ENCODE data around the gene ZFYVE27. TPM values are rescaled to one million over a fixed set of nuclear protein-coding genes. Genes with fewer than 3 reads are reported as not detected.

Gene ZFYVE27
- polyA plus RNA-seq, 1 donor from 2014 or later: 35.4 TPM

GRCh38 chr10:97726636-97727178 lies 10.2 kb upstream of the ZFYVE27 start:
- no peaks in the 10 kb centered on the region for H3K36me3 Mint-ChIP-seq
- no peak overlapping the region for H3K4me3 Mint-ChIP-seq
- no peaks in the 10 kb centered on the region for H3K4me1 Mint-ChIP-seq
- peaks cover 19% of the 10 kb centered on the region for H3K27me3 Mint-ChIP-seq
- H3K9me3 Mint-ChIP-seq: no peaks in the 10 kb centered on the region
- H3K27ac Mint-ChIP-seq: no peak overlapping the region

GRCh38 chr10:97729014-97729413 lies 7.9 kb upstream of the ZFYVE27 start:
- Mint-ChIP-seq H3K27ac (no peak overlapping the region), H3K36me3 (no peaks in the 10 kb centered on the region), H3K4me1 (no peaks in the 10 kb centered on the region), H3K9me3 (no peaks in the 10 kb centered on the region), H3K27me3 (peaks cover 16% of the 10 kb centered on the region), H3K4me3 (no peak overlapping the region)

- Mint-ChIP-seq H3K36me3 (no peaks in the 10 kb centered on the region), H3K4me3 (peak overlapping the region in 1 of 4 donors; percentile 56), H3K4me1 (peaks cover 7 to 10% (median 8%) of the 10 kb centered on the region in 3 donors), H3K27me3 (peaks cover 9% of the 10 kb centered on the region), H3K9me3 (no peaks in the 10 kb centered on the region), H3K27ac (peak overlapping the region in 1 of 3 donors; percentile 61)
Measured at GRCh38 chr10:97731346-97732051, 5.4 kb upstream of the ZFYVE27 start.

- H3K27ac Mint-ChIP-seq: peak overlapping the region in 1 of 3 donors; percentile 61
- H3K27me3 Mint-ChIP-seq: peaks cover 7% of the 10 kb centered on the region
- peaks cover 8 to 12% (median 11%) of the 10 kb centered on the region in 3 donors for H3K4me1 Mint-ChIP-seq
- H3K4me3 Mint-ChIP-seq: peak overlapping the region in 1 of 4 donors; percentile 56
- no peaks in the 10 kb centered on the region for H3K36me3 Mint-ChIP-seq
- no peaks in the 10 kb centered on the region for H3K9me3 Mint-ChIP-seq
Measured at GRCh38 chr10:97732052-97732359, 4.9 kb upstream of the ZFYVE27 start.

GRCh38 chr10:97733256-97733655 lies 3.7 kb upstream of the ZFYVE27 start:
- peaks cover 5% of the 10 kb centered on the region for H3K27me3 Mint-ChIP-seq
- no peaks in the 10 kb centered on the region for H3K9me3 Mint-ChIP-seq
- peaks cover 3% of the 10 kb centered on the region for H3K36me3 Mint-ChIP-seq
- H3K4me1 Mint-ChIP-seq: peaks cover 15 to 18% (median 18%) of the 10 kb centered on the region in 3 donors
- H3K4me3 Mint-ChIP-seq: no peak overlapping the region
- no peak overlapping the region for H3K27ac Mint-ChIP-seq

- H3K27me3 Mint-ChIP-seq: peaks cover 4% of the 10 kb centered on the region
- peak overlapping the region in 1 of 3 donors; percentile 32 for H3K27ac Mint-ChIP-seq
- H3K4me1 Mint-ChIP-seq: peaks cover 18 to 24% (median 20%) of the 10 kb centered on the region in 3 donors
- no peaks in the 10 kb centered on the region for H3K9me3 Mint-ChIP-seq
- H3K4me3 Mint-ChIP-seq: peak overlapping the region in 1 of 4 donors; percentile 27
- H3K36me3 Mint-ChIP-seq: peaks cover 3% of the 10 kb centered on the region
Measured at GRCh38 chr10:97734021-97734420, 2.9 kb upstream of the ZFYVE27 start.

- Mint-ChIP-seq H3K9me3 (no peaks in the 10 kb centered on the region), H3K4me3 (peak overlapping the region; percentile 90 to 97 (median 94)), H3K4me1 (peaks cover 32 to 40% (median 40%) of the 10 kb centered on the region in 3 donors), H3K36me3 (peaks cover 3% of the 10 kb centered on the region), H3K27me3 (no peaks in the 10 kb centered on the region), H3K27ac (peak overlapping the region; percentile 79 to 98 (median 98))
Measured at GRCh38 chr10:97736403-97736901, 476 bp upstream of the ZFYVE27 start.

- peaks cover 32 to 43% (median 41%) of the 10 kb centered on the region in 3 donors for H3K4me1 Mint-ChIP-seq
- H3K36me3 Mint-ChIP-seq: peaks cover 3% of the 10 kb centered on the region
- H3K27ac Mint-ChIP-seq: peak overlapping the region; percentile 79 to 98 (median 98)
- no peaks in the 10 kb centered on the region for H3K27me3 Mint-ChIP-seq
- H3K4me3 Mint-ChIP-seq: peak overlapping the region; percentile 90 to 97 (median 94)
- no peaks in the 10 kb centered on the region for H3K9me3 Mint-ChIP-seq
Measured at GRCh38 chr10:97737770-97738265, 890 bp downstream of the ZFYVE27 start.

GRCh38 chr10:97738616-97739015 lies 1.7 kb downstream of the ZFYVE27 start:
- H3K9me3 Mint-ChIP-seq: no peaks in the 10 kb centered on the region
- peak overlapping the region; percentile 90 to 97 (median 94) for H3K4me3 Mint-ChIP-seq
- H3K36me3 Mint-ChIP-seq: peaks cover 3% of the 10 kb centered on the region
- peak overlapping the region in 2 of 3 donors; percentile 79 to 98 for H3K27ac Mint-ChIP-seq
- no peaks in the 10 kb centered on the region for H3K27me3 Mint-ChIP-seq
- H3K4me1 Mint-ChIP-seq: peaks cover 32 to 49% (median 41%) of the 10 kb centered on the region in 3 donors

GRCh38 chr10:97740613-97741012 lies 3.7 kb downstream of the ZFYVE27 start:
- H3K9me3 Mint-ChIP-seq: no peaks in the 10 kb centered on the region
- H3K27ac Mint-ChIP-seq: no peak overlapping the region
- H3K4me1 Mint-ChIP-seq: peaks cover 29 to 51% (median 43%) of the 10 kb centered on the region in 3 donors
- H3K27me3 Mint-ChIP-seq: no peaks in the 10 kb centered on the region
- peaks cover 6% of the 10 kb centered on the region for H3K36me3 Mint-ChIP-seq
- H3K4me3 Mint-ChIP-seq: peak overlapping the region in 1 of 4 donors; percentile 76

- Mint-ChIP-seq H3K36me3 (peaks cover 3% of the 10 kb centered on the region), H3K27me3 (no peaks in the 10 kb centered on the region), H3K9me3 (no peaks in the 10 kb centered on the region), H3K4me1 (peaks cover 13 to 33% (median 27%) of the 10 kb centered on the region in 3 donors), H3K27ac (peak overlapping the region in 1 of 3 donors; percentile 36), H3K4me3 (peak overlapping the region in 1 of 4 donors; percentile 47)
Measured at GRCh38 chr10:97743169-97743943, 6.4 kb downstream of the ZFYVE27 start.

- no peaks in the 10 kb centered on the region for H3K9me3 Mint-ChIP-seq
- H3K27ac Mint-ChIP-seq: no peak overlapping the region
- H3K27me3 Mint-ChIP-seq: no peaks in the 10 kb centered on the region
- H3K4me3 Mint-ChIP-seq: no peak overlapping the region
- peaks cover 3% of the 10 kb centered on the region for H3K36me3 Mint-ChIP-seq
- peaks cover 11 to 27% (median 24%) of the 10 kb centered on the region in 3 donors for H3K4me1 Mint-ChIP-seq
Measured at GRCh38 chr10:97744405-97745035, 7.6 kb downstream of the ZFYVE27 start.

- no peak overlapping the region for H3K4me3 Mint-ChIP-seq
- H3K9me3 Mint-ChIP-seq: no peaks in the 10 kb centered on the region
- no peak overlapping the region for H3K27ac Mint-ChIP-seq
- H3K4me1 Mint-ChIP-seq: peaks cover 0 to 9% (median 7%) of the 10 kb centered on the region in 3 donors
- H3K36me3 Mint-ChIP-seq: peaks cover 7% of the 10 kb centered on the region
- no peaks in the 10 kb centered on the region for H3K27me3 Mint-ChIP-seq
Measured at GRCh38 chr10:97747573-97747972, 10.6 kb downstream of the ZFYVE27 start.

- Mint-ChIP-seq H3K27me3 (no peaks in the 10 kb centered on the region), H3K9me3 (no peaks in the 10 kb centered on the region), H3K36me3 (peaks cover 7% of the 10 kb centered on the region), H3K4me3 (no peak overlapping the region), H3K4me1 (peaks cover 0 to 7% (median 6%) of the 10 kb centered on the region in 3 donors), H3K27ac (no peak overlapping the region)
Measured at GRCh38 chr10:97748116-97748515, 11.2 kb downstream of the ZFYVE27 start.

Measured in IgD-negative memory B cell (primary cell).